GM21737 (cell line): ENCODE results near the gene HMGN4.
"Not testable (repeated sequence)": the region's sequence is repeated elsewhere in the genome, so short reads cannot be mapped to it uniquely, and the experiment has no call there.

Source experiments
- ATAC-seq: cut with Tn5 transposase; IDR thresholded peaks from one replicate; pipeline ENCODE4 v1.9.1; 2021; ENCODE audit warnings: mild to moderate bottlenecking, moderate library complexity; ENCODE audit not compliant: unreplicated experiment

HMGN4 gene

DNA sequence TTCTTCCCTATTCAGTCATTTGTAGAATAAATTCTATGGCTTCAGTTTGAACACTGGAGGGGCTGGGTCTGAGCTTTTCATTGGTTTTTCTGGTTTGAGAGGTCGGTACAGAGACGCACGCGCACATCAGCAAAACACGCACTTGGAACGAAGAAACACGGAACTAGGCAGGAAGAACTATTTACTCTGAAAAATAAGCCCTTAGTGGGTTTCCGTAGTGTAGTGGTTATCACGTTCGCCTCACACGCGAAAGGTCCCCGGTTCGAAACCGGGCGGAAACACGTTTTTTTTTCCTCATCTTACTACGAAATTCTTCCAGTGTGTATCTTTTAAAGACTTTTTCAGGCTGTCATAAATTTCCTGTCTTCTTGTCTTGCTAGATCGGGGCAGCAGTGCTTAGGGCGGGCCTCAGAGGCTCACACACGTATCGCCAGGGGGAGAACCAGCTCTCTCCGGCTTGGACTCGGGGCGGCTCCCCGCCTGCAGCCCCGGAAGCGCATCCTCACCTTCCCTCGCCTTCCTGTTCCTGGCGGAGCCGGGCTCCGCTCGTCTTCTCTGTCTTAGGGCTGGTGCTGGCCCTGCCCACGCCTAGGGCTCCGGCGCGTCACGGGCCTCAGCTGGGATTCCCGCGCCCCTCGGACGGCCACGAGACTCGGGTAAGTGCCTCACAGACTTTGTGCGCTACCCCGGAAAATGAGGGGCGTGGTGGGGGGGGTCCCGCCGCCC is at the start of gene HMGN4:
HMGN4 (plus strand) TSS at position 521 of the 726 bp plus-strand sequence. CDS start 6,841 bp downstream, outside the sequence.
- ATAC-seq = peak; percentile 40

DNA sequence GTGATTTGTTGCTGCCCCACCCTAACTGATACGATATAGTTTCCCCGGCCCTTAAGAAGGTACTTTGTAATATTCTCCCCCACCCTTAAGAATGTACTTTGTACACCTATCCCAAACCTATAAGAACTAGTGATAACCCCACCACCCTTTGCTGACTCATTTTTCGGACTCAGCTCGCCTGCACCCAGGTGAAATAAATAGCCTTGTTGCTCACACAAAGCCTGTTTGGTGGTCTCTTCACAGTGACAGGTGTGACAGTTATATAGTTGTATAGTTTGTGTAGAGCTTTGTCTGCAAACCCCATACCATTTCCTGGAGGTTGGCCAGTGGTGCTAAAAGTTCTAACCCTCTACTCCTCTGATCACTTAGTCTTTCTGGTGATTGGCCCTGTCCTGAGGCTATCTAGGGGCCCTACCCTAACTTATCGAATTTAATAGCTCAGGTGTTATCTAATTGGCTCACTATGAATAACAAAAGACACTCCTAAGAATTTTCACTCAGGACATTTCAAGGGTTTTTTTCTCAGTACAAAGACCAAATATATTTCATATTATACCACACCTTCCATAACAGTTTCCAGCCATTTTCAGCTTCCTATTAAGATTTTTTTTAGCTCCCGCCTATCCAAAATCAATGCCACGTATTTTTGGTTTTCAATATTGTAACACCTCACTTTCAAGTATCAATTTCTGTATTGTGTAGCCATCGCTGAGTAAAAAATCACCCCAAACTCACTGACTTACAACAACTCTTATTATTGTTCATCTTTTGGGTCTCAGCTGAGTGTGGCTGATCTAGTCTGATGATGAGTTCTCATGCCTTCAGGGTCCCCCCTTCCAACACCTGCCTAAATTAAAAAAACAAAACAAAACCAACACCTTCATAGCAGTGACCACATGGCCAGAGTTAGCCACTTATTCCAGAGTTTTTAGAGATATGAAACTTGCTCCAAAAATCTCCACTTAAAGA is 47.9 kb upstream of the HMGN4 start:
- no peak for ATAC-seq

DNA sequence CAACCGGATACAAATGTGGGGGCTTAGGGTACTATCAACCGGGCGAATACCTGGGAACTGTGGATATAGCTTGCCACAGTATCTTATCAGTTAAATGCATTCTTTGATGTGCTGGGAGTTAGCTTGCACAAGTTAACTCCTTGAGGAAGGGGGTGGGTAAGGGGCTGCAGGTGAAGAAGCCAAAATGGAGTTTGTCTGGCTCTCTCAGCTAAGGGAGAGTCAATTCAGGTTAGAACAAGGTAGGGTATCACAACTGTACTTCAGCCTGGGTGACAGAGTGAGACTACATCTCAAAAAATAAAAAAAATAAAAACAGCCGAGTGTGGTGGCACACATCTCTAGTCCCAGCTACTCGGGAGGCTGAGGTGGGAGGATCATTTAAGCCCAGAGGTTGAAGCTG is 46.6 kb upstream of the HMGN4 start:
- no peak for ATAC-seq

DNA sequence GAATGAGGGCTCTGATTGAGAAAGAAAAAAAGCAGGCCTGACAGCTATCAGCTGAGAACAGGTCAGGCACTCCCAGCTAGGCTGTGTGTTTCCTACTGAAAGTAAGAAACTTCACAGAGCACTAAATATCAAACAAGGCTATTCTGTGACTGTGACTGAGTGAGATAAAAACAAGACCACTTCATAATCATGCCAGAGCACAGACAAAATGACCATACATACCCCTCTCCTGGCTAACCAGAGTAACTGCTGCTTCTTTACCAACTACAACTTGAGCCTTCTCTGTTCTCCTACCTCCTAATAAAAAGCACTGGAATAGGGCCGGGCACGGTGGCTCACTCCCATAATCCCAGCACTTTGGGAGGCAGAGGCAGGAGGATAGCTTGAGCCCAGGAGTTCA is 44.9 kb upstream of the HMGN4 start:
- no peak for ATAC-seq

DNA sequence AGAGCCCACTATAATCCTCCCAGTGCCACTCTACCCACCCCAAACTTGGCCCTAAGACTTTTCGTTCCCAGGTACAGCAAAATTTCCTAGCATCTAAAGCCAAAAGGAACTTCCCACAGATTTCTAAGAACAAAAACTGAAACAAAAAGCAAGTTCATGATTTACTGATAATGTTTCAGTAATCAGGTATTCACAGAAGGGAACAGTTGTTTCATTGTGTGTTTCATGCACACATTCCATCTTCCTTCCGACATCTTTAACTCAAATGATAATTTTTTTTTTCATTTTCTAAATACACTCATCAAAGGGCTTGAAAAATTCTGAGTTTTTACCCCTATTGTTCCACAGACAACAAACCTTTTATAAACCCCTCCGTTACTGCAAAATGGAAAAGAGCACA is 44.0 kb upstream of the HMGN4 start:
- no peak for ATAC-seq

DNA sequence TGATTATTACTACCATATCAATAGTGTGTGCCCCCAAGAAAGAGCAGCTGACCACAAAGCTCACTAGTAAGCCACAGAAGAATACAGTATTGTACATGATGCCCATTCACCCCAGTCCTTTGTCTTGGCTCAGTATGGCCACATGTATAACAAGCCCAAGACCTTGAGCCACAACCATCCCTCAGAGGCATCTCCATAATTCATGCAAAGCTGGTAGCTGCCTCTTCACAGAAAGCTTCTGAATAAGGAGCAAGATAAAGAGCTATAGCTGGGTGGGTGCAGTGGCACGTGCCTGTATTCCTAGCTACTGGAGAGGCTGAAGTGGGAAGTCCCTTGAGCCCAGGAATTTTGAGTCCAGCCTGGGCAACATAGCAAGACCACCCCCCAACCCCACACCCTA is 42.9 kb upstream of the HMGN4 start:
- ATAC-seq = no peak

DNA sequence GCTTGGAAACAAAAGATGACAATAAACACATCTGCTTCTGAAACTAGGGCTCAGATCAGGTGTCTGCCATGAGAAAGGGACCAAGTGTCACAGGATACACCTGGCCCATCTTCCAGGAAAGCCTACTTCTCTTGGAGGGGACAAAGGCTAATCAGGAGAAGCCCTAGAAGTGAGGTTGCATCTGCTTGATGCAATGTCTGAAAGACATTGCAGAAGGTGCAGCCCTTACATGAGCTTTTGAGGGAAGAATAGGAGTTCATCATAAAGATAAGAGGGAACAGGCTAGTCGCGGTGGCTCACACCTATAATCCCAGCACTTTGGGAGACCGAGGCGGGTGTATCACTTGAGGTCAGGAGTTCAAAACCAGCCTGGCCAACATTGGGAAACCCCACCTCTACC is 40.6 kb upstream of the HMGN4 start:
- ATAC-seq = no peak

DNA sequence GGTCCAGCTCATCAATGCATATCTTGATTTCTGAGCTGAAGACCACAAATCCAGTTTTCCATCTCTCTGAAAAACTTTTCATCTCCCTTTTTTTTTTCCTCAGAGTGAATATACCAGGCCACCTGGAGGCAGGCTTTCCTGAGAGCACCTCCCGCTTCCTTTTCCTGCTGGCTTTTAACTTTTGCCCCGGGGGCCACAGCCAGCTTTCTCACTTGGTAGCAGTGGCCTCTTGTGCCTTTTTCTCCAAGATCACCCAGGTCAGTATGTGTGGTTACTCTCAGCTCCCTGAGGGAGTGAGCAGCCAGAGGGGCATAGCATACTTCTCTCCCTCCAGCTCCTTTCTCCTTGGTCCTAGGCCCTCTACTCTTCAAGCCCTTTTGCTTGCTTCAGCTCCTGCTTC is 38.1 kb upstream of the HMGN4 start, which contains the start of gene BTN1A1:
BTN1A1 (plus strand) TSS at position 202 of the 400 bp plus-strand sequence. CDS start 984 bp downstream, outside the sequence.
- ATAC-seq = no peak

DNA sequence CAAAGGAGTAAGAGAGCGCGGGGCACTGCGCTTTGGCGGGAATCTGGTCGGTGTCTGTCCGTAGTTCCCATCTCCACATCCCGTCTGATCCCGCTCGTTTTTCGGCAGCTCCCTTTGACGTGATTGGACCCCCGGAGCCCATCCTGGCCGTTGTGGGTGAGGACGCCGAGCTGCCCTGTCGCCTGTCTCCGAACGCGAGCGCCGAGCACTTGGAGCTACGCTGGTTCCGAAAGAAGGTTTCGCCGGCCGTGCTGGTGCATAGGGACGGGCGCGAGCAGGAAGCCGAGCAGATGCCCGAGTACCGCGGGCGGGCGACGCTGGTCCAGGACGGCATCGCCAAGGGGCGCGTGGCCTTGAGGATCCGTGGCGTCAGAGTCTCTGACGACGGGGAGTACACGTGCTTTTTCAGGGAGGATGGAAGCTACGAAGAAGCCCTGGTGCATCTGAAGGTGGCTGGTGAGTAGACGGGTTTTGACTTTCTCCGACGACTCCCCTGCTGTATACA is 36.6 kb upstream of the HMGN4 start:
- ATAC-seq = no peak

DNA sequence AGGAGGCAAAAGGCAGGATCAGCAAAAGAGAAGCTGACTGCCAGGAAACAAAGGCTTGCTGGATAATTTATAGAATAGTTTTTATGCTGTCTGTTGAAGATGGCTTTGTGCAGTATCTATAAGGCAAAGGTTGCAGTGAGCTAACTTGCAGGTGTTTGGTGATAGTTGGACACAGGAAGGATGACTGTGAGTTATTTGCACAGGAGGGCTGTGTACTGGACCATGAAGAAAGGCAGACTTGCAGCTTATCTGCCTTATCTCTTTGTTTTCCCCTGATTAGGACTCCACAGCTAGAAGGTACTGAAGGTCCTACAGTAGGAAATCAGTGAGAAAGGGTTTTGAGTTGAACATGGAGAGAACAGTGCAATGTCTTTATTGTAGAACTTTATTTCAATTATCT is 36.0 kb upstream of the HMGN4 start:
- ATAC-seq = peak; percentile 74

DNA sequence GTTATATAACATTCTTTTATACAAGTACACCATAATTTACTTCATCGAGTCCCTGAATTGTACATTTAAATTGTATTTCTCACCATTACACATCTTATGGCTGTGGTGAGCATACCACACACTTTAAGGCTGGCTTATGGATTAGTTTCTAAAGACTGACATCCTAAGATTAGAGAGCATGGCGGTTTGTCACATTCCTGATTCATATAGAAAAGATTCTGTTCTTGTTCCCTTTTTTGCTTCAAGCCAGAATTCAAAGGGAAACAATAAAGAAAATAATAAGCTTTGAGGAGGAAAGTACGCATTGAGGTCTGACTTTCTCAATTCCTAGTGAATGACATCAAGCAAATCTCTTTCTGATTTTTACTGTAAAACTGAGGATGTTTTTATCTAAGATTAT is 35.5 kb upstream of the HMGN4 start:
- ATAC-seq = no peak

DNA sequence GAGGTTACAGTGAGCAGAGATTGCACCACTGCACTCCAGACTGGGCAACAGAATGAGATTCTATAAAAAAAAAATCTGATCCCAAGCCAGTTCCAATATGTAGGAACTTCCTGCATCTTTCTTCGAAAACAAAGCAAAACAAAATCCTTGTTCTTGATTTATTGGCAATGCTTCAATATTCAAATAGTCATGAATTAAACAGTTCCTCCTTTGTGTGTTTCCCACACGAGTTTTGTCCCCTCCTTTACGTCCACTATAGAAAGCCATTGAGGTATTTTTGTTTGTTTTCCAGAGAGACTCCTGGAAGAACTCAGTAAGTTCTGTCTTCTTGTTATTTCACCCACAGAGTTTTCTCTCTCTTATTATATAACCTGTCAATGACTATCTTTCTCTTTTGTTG is 30.5 kb upstream of the HMGN4 start:
- ATAC-seq = no peak

DNA sequence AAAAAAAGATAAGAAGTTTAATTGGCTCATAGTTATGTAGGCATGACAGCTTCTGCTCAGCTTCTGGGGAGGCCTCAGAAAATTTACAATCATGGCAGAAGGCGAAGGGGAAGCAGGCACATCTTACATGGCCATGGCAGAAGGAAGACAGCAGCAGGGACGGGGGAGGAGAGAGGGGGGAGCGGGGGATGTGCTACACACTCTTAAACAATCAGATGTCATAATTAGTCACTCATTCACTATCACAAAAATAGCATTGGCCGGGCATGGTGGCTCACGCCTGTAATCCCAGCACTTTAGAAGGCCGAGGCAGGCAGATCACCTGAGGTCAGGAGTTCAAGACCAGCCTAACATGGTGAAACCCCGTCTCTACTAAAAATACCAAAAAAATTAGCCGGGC is 27.1 kb upstream of the HMGN4 start:
- ATAC-seq = not testable (repeated sequence)

DNA sequence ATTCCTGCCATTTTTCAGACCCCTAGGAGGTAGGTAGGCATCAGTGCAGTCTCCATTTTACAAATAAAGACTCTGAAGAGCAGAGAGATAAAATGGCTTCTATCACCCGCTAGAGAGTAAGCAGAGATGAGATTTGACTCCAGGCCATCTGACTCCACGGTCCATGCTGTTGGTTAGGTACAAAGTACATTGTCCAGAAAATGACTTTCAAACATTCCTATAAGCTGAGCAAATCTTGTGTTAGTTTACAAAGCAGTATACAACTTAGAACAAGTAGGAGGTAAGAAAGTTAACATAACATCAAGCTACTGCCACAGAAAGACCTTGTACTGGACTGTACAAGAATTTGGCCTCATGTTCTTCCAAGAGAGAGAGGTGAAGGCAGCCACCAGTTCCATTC is 23.2 kb upstream of the HMGN4 start:
- no peak for ATAC-seq

DNA sequence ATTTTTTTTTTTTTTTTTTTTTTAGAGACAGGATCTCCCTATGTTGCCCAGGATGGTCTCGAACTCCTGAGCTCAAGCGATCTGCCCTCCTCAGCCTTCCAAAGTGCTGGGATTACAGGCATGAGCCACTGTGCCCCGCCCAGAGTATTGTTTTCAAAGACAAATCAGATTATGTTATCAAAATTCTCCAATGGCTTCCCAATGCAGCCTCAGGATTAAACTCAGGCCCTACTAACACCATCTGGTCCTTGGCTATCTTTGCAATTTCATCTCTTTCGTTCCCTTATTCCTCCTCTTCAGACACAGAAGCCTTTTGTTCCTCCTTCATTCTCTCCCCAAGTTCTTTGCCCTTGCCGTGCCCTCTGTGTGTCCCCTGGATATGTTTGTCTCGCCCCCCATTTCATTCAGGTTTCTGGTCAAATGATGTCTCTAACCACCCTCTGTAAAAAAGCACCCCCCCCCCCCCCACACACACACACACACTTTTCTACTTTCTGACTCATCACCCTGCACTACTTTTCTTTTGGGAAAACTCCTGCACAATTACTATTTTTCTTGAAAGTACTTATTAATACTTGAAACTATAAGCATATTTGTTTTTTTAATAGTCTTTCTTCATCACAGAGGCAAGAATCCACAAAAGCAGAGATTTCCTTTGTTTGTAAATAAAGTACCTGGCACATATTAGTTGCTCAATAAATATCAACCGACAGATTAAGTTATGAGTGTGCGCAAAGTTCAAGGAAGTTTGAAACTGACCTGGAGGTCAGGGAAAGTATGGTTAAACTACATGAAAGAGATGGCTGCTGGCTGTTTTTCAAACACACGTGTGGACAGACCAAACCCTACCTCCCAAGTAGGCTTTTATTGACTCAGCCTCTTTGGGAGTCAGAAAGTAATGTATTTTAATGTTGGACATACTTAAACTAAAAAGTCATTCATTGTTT is 21.4 kb upstream of the HMGN4 start:
- ATAC-seq = no peak

DNA sequence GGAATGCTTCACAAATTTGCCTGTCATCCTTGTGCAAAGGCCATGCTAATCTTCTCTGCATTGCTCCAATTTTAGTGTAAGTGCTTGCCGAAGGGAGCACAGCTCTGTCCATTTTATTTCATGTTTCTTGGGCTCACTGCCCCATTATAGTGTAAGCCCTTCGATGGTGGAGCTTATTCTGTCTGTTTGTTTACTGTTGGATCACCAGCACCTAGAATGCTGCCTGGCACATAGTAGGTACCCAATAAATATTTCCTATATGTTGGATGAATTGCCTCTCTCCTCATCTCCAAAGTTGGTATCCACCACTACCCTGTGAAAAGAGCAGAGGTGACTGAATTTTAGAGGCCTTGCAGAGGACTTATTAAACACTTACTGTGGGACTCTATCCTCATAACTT is 18.8 kb upstream of the HMGN4 start:
- ATAC-seq = no peak

DNA sequence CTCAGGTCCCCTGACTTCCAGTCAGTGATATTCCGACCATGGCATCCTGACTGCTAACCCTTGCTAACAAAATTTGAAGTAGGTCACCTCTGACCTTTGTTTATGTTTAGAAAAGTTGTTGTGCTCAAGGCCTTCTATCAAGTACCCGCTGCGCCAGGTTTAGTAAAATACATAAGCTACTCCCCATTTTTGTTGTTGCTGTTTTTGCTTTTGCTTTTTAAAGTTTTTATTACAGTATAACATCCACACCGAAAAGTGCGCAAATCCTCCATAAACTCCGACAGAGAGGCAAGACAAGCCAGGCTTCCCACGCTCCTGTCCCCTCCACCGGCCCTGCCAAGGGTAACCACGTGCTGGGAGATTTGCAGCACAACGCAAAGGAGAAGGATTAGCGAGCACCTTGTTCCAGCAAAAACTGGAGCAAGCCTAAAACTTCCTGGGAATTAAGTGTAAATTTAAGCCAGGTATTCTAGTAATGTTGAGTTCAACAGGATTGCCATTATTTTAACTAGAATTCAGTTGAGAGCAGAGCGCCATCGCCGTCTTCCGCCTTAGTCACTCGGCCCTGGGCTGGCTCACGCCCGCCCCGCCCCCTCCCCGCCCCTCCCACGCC is 17.8 kb upstream of the HMGN4 start:
- peak; percentile 17 for ATAC-seq

DNA sequence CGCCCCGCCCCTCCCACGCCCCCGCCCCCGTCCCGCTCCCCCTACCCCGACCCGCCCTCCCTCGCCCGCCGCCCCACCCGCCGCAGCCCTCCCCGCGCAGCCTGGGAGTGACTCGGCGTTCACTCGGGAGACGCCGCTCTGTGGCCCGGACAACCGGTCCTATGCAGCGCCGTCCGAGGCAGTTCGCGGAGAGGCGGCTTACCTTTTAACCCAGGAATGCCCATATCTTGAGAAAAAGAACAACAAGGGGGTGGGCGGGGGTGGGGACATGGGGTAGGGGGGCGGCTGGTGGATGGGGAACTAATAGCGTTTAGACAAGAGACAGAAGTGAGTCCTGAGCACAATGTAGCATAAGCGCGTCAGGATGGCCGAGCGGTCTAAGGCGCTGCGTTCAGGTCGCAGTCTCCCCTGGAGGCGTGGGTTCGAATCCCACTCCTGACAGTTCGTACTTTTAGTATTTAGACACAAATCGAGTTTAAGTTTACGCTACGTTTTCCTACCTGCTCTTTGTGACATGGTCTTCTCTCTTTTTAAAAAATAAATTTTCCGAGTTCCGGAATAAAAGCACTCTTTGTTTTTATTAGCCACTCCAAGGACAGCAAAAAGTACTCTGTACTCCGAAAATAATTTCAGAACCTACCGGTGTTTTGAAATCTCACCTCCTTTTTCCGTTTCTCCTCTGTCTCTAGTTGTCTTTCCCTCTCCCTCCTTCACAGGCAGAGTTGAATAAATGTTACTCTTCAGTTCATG is 17.1 kb upstream of the HMGN4 start:
- peak; percentile 45 for ATAC-seq

DNA sequence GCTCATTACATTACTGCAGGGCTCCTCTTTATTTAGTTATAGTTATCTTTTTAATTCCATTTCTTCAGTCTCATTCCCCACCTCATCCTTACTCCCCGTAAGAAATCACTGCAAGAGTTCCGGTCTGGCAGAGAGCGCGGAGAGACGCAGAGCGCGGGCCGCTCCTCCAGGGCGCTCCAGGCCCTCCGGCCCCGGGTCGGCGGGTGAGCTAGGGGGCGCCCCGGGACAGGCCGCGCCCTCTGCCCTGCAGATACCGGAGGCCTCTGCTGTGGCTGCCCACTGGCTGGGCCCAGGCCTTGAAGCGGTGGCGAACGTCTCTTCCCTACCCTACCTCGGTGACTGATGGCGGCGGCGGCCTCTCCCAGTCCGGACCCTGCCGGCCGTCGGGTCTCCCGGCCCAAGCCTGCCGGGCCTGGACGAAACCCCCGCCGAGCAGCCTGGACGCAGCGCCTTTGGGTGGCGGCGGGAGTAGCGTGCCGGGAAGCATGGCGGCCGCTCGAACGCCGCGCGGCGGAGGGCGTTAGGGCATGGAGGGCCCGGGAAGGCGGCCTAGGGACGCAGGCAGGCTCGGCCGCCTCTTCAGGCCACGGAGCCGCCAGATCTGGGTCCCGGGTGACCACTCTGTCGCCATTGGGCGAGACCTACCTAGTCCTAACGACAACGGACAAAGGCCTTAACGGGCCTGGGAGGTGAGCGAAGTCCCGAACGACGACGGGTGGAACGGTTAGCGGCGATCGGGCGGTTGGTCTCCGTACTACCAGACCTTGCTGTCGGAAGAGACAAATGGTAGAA is 16.4 kb upstream of the HMGN4 start:
- peak; percentile 65 for ATAC-seq
